ENCODE results near the gene LMF1.

- TF ChIP-seq CTCF (IDR thresholded peaks at IDR 0.05 in 2 of 3, conservative IDR thresholded peaks at IDR 0.05 in 1 of 3; ENCODE audit: borderline replicate concordance in 1 of 3, insufficient read depth in 1 of 3, low read depth in 2 of 3, low read length in 2 of 3) = no peak
- no peak for TF ChIP-seq EZH2 (IDR thresholded peaks at IDR 0.05)
- TF ChIP-seq POLR2A (IDR thresholded peaks at IDR 0.05; ENCODE audit: borderline replicate concordance, extremely low read depth, insufficient read depth, insufficient read length) = no peak
Observed at GRCh38 chr16:1019231-1020090, 48.7 kb upstream of the LMF1 start.

All from HCT116 (cell line).